HL-60 (cell line): ENCODE results near the gene ID1.
"Not testable (repeated sequence)": the region's sequence is repeated elsewhere in the genome, so short reads cannot be mapped to it uniquely, and the experiment has no call there.

Experiments used
- SPI1 ChIP-seq: IDR thresholded peaks from 2 replicates; pipeline ENCODE4 v1.6.1; 2012; ENCODE audit warnings: low read depth, mild to moderate bottlenecking, borderline replicate concordance
- TF ChIP-seq, protein P1 (sequence below): IDR thresholded peaks from one replicate; pipeline ENCODE4 v1.5.1; 2011; ENCODE audit warnings: low read length, control low read depth, inconsistent platforms; ENCODE audit not compliant: insufficient read depth

GRCh38 chr20:31648104-31648503, 43.0 kb downstream of the ID1 start:
- TF ChIP-seq, protein P1, sequence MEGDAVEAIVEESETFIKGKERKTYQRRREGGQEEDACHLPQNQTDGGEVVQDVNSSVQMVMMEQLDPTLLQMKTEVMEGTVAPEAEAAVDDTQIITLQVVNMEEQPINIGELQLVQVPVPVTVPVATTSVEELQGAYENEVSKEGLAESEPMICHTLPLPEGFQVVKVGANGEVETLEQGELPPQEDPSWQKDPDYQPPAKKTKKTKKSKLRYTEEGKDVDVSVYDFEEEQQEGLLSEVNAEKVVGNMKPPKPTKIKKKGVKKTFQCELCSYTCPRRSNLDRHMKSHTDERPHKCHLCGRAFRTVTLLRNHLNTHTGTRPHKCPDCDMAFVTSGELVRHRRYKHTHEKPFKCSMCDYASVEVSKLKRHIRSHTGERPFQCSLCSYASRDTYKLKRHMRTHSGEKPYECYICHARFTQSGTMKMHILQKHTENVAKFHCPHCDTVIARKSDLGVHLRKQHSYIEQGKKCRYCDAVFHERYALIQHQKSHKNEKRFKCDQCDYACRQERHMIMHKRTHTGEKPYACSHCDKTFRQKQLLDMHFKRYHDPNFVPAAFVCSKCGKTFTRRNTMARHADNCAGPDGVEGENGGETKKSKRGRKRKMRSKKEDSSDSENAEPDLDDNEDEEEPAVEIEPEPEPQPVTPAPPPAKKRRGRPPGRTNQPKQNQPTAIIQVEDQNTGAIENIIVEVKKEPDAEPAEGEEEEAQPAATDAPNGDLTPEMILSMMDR, result not testable (repeated sequence)
- not testable (repeated sequence) for TF ChIP-seq SPI1
